HG03039 (cell line): Measurements from ENCODE around the gene LRMDA.

Source experiments
- ATAC-seq: cut with Tn5 transposase; IDR thresholded peaks from one replicate; pipeline ENCODE4 v1.9.1; 2021; ENCODE audit warnings: mild to moderate bottlenecking, moderate library complexity; ENCODE audit not compliant: unreplicated experiment

LRMDA gene

GRCh38 chr10:76001461-76001860, 570.0 kb downstream of the LRMDA start:
- no peak for ATAC-seq

- no peak for ATAC-seq
Measured at GRCh38 chr10:76002262-76002854, 570.9 kb downstream of the LRMDA start.

- ATAC-seq = no peak
Measured at GRCh38 chr10:76007667-76008181, 576.3 kb downstream of the LRMDA start.

GRCh38 chr10:76009531-76009930, 578.1 kb downstream of the LRMDA start:
- no peak for ATAC-seq

GRCh38 chr10:76010703-76011102, 579.3 kb downstream of the LRMDA start:
- ATAC-seq = no peak

GRCh38 chr10:76012716-76013327, 581.4 kb downstream of the LRMDA start:
- no peak for ATAC-seq

- ATAC-seq = no peak
Measured at GRCh38 chr10:76015245-76015644, 583.8 kb downstream of the LRMDA start.

GRCh38 chr10:76017026-76017732, 585.8 kb downstream of the LRMDA start:
- no peak for ATAC-seq

GRCh38 chr10:76017733-76018433, 586.5 kb downstream of the LRMDA start:
- ATAC-seq = no peak

GRCh38 chr10:76020630-76021029, 589.2 kb downstream of the LRMDA start:
- ATAC-seq = no peak

- ATAC-seq = no peak
Measured at GRCh38 chr10:76021398-76021797, 590.0 kb downstream of the LRMDA start.

GRCh38 chr10:76022366-76022765, 590.9 kb downstream of the LRMDA start:
- ATAC-seq = no peak

GRCh38 chr10:76023007-76023406, 591.6 kb downstream of the LRMDA start:
- ATAC-seq = no peak

GRCh38 chr10:76024460-76025123, 593.2 kb downstream of the LRMDA start:
- no peak for ATAC-seq

- ATAC-seq = no peak
Measured at GRCh38 chr10:76025124-76025477, 593.7 kb downstream of the LRMDA start.

GRCh38 chr10:76026176-76026771, 594.9 kb downstream of the LRMDA start:
- ATAC-seq = no peak

GRCh38 chr10:76026905-76027304, 595.5 kb downstream of the LRMDA start:
- ATAC-seq = no peak

GRCh38 chr10:76029782-76030181, 598.4 kb downstream of the LRMDA start:
- ATAC-seq = no peak

GRCh38 chr10:76031099-76031498, 599.7 kb downstream of the LRMDA start:
- no peak for ATAC-seq
